CD4-positive, alpha-beta T cell treated with Interferon gamma for 1 hour (primary cell): ENCODE measurements around the gene NFXL1.
A peak's percentile ranks its signal among the peaks of the same experiment; 100 is the strongest.

Experiments used
- DNase-seq: peaks from one replicate; pipeline ENCODE4 v3.0.0-alpha.2; 2020

NFXL1 gene

DNA sequence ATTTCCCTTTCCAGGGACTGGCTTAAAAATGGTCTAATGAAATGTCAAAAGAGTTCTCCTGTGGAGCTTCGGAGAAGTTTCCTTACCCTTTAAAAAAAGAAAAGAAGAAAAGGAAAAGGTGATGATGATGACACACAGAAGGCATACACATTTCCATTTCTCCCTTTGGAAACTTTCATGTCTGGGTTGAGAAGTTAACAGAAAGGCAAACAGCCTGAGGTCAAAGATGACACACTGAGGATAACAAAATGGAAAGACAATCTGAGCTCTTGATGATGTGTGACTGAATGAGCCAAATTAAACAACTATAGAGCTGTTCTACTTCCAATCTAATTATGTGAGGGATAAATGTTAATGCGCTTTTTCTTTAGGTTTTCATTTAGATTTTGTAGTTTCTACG lies 32.2 kb downstream of the NFXL1 start:
- no peak for DNase-seq

- no peak for DNase-seq
Measured at GRCh38 chr4:47879458-47879857, 34.9 kb downstream of the NFXL1 start.

- no peak for DNase-seq
Measured at GRCh38 chr4:47876784-47877546, 37.4 kb downstream of the NFXL1 start.

DNA sequence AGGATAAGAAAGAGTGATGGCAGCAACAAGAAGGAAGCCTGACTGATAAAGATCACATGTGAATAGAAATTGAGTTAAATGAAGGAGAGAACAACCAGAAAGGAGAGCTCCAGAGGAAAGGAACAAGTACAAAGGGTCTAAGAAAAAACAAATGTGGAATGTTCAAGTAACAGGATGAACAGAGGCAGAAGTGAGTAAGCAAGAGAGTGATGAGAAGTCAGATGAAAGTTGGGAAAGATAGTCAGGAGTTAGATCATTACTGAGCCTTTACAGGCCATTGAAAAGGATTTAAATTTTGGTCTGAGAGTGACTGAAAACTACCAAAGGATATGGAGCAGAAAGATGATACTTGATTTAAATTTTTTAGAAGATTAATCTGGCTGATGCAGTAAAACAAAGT lies 38.1 kb downstream of the NFXL1 start:
- DNase-seq = no peak

GRCh38 chr4:47873877-47874541 lies 40.4 kb downstream of the NFXL1 start:
- no peak for DNase-seq

- no peak for DNase-seq
Measured at GRCh38 chr4:47863486-47863885, 50.9 kb downstream of the NFXL1 start.

GRCh38 chr4:47862297-47862696 lies 52.1 kb downstream of the NFXL1 start:
- DNase-seq = no peak

DNA sequence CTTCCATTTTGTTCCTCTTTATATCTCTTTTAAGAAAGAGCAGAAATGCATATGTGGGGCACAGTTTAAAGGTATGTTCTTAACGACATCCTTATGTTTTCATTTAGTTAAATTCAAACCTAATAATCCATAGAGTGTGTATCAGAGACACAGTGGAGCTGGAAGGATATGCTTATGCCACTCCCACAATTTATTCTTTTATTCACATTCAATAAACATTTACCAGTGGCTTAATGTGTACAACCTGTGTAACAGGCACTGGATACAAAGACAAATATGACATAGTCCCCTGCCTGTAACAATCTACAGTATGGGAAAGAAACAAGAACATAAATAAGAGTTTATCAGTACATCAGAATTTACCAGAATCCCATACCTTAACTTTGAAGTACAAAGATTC lies 54.1 kb downstream of the NFXL1 start:
- no peak for DNase-seq

- no peak for DNase-seq
Measured at GRCh38 chr4:47858006-47858405, 56.4 kb downstream of the NFXL1 start.

DNA sequence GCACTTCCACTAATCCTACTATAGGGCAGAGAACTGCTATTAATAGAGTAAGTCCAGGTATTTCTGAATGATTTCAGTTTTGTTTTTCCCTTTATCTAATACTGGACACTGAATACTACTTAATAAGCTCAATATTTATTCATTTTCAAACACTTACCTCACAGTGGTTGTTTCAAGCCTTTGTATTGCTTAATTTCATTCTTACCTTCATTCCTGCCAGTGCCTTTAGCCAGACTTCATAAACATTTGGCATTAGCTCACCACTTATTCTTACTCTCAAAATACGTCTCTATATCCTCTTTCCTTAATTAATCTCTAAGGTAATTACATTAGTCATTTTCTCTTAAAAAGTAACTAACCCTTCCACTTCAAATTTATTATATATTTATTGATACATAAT lies 57.7 kb downstream of the NFXL1 start:
- DNase-seq = no peak

- DNase-seq = no peak
Measured at GRCh38 chr4:47855350-47855749, 59.0 kb downstream of the NFXL1 start.

DNA sequence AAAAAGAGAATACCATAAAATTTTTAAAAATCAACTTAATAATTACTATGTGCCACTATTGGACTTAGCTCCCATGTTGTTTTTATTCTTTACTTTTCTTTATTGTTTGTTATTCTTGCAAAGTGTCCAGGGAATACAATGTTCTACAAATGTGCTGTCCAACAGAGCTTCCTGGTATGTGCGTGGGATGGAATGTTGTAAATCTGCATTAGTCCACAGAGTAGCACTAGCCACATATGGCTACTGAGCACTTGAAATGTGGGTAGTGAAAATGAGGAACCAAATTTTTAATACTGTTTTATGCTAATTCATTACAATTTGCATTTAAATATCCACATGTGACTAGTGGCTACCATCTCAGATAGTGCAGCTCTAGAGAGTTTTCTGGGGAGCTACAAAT lies 62.2 kb downstream of the NFXL1 start:
- no peak for DNase-seq

- no peak for DNase-seq
Measured at GRCh38 chr4:47849466-47849865, 64.9 kb downstream of the NFXL1 start.

GRCh38 chr4:47848041-47848440 lies 66.3 kb downstream of the NFXL1 start:
- no peak for DNase-seq

DNA sequence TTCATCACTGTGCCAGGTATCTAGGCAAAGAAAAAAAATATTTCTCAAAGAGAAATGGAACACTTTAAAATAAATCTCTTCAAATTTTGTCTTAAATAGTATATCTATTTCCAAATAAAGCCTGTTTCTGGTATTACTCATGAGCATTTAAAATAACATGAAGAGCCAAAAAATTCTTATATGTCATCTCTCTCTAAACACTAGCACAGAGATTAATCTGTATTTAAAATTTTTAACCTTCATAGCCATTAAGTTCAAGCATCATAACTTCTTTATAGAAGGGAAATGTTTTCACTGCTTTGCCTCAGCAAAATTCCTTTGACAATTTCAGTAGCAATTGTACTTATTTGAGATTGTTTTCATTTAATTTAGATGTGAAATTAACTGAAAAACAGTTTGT lies 71.4 kb downstream of the NFXL1 start:
- DNase-seq = no peak

DNA sequence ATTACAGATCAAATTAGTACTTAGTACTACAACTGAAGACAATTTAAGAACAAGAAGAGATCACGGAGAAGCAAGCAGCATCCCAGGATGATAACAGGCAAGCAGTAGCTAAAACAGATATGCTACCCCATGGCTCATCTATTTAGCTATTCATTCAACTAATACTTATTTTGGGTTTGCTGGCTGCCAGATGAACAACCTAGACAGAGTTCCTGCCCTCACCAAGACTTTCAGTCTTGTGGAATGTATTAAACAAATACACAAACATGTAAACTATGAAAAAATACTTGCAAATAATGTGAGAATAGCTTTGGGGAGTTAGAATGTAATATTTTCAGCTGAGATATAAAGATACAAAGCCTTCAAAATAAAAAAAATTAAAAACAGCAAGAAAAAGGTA lies 74.1 kb downstream of the NFXL1 start:
- no peak for DNase-seq

- DNase-seq = no peak
Measured at GRCh38 chr4:47839259-47839658, 75.1 kb downstream of the NFXL1 start.

DNA sequence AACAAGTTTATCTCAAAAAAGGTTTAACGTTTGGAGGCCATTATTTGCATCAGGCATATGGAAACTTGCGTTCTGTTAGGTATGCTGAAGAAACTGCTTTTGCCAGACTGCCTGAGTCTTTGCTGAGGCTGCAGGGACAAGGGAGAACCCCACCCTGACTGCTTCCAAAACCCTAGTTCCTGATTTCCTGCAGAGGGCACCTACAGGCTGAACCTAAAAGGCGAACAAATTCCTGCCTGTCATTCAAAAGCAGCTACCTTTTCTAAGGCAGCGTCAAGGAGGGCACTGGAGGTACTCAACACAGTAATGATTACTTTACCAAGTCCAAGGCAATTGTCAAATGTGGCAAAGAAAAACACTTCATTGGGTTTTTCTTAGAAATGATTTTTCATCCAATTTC lies 75.9 kb downstream of the NFXL1 start:
- no peak for DNase-seq

- DNase-seq = no peak
Measured at GRCh38 chr4:47837908-47838294, 76.5 kb downstream of the NFXL1 start, which contains the start of gene CORIN. CORIN (minus strand) TSS chr4:47838067; CDS start chr4:47837949, 118 bp downstream.

DNA sequence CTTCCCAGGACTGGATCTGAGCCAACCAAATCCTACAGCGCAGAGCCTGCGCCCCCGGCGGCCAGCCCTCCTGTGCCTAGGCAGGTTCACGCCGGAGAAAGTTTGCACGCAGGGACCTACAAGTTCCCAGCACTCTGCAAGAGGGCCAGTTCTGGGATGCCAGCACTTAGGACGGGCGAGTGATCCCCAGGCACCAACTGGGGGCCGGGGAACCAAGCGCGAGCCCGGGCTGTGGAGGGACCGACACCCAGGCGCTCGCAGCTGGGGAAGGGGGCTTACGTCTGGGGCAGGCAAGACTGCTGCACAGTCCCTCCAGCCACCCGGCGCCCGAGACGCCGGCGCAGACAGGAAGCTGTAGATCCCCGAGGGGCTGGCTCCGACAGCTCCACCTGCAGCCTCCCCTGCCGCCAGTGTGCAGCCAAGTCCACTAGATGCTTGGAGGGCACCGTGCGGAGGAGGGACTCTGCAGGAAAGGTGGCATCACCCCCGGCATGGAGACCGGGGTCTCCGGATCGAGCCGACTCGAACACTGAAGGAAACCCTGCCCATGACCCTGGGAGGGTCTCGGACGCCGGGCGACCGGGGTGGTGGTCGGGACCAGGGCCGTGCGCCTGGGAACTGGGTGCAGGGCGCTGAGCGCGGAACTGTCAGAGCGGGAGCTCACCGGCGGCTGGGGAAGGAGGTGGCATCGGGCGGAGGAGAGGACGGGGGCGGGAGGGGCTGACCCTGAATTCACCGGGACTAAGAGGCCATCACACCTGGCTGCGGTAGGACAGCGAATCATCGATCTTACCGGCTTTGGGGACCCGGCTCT lies 77.1 kb downstream of the NFXL1 start:
- peak; percentile 20 for DNase-seq

GRCh38 chr4:47836641-47837093 lies 77.7 kb downstream of the NFXL1 start:
- DNase-seq = peak; percentile 25

DNA sequence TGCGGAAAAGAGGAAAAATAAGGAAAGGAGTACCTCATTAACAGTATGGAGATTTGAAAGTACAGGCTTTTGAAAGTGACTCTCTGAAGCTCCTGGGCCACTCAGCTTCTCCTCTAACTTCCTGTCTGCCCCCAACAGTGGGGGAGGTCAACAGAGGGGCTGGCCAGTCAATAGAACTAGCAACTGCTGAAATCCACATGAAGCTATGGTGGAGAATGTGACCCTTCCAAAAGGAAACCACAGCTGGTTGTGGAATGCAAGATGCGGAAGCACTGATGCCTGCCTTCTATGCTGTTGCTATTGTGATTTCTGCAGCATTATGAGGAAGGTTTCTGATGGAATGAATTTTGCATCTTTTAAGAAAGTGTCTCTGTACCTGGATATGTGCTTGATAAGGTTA lies 78.9 kb downstream of the NFXL1 start:
- no peak for DNase-seq

DNA sequence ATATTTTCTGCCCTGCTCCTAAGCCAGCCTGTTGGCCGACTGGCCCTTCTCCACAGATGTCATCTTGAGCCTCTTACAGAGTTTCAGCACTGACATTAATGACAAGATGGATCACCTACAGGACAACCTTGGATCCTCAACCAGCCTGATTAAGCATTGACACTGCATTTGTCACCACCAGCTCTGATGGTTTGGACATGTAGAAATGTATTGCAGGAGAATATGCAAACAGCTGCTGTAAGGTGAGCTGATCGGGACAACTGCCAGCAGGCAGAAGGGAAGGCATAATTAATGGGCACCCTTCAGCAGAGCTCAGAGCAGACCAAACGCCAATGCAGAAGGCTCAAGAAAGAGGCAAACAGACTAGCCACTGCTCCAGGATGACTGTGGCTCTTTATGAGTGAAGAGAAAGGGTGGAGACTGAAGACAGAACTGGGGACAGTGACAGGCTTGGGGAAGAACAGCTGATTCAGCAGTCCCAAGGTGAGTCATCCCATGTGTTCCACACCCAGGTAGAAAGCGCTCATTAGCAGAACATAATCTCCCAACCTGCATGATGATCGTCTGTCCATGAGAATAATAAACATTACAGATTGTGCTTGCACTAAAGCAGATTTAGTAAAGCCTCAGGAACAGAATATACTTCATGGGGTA lies 83.2 kb downstream of the NFXL1 start:
- DNase-seq = no peak
